ENCODE data around the gene IDUA. TPM values are rescaled to one million over a fixed set of nuclear protein-coding genes. Genes with fewer than 3 reads are reported as not detected.

The IDUA gene
- total and polyA plus RNA-seq, 4 donors, result 7.5 to 66.5 (median 21.6) TPM

GRCh38 chr4:999882-1000425 is 13.1 kb downstream of the IDUA start:
- Histone ChIP-seq H3K4me3 (no peak overlapping the region), H3K27me3 (ENCODE audit: control insufficient read depth in 3 of 3, insufficient read depth in 3 of 3, low read length in 2 of 3) (peaks cover 14 to 65% (median 33%) of the 10 kb centered on the region in 3 donors), H3K9ac (ENCODE audit: insufficient read depth in 1 of 2, low read length in 2 of 2) (no peak overlapping the region), H3K9me3 (ENCODE audit: control insufficient read depth in 4 of 4, insufficient read depth in 3 of 4, low read length in 3 of 4) (peaks cover 0 to 11% (median 0%) of the 10 kb centered on the region in 4 donors), H3K36me3 (ENCODE audit: control insufficient read depth in 4 of 4, insufficient read depth in 4 of 4, low read length in 4 of 4) (no peaks in the 10 kb centered on the region), H3K27ac (ENCODE audit: low read depth in 1 of 2, low read length in 1 of 2) (no peak overlapping the region), H3K4me1 (ENCODE audit: control insufficient read depth in 5 of 5, insufficient read depth in 5 of 5, low read length in 5 of 5) (peaks cover 0 to 20% (median 3%) of the 10 kb centered on the region in 5 donors)
- no peak for TF ChIP-seq CTCF (IDR thresholded peaks at IDR 0.05; ENCODE audit: control extremely low read depth, extremely low read depth)
- DNase-seq (no peak), ATAC-seq (ENCODE audit: insufficient read depth, low FRiP score) (no peak)
- WGBS, 2 donors, result 55 to 67% methylated on average over 18 of the region's 18 CpGs

DNA sequence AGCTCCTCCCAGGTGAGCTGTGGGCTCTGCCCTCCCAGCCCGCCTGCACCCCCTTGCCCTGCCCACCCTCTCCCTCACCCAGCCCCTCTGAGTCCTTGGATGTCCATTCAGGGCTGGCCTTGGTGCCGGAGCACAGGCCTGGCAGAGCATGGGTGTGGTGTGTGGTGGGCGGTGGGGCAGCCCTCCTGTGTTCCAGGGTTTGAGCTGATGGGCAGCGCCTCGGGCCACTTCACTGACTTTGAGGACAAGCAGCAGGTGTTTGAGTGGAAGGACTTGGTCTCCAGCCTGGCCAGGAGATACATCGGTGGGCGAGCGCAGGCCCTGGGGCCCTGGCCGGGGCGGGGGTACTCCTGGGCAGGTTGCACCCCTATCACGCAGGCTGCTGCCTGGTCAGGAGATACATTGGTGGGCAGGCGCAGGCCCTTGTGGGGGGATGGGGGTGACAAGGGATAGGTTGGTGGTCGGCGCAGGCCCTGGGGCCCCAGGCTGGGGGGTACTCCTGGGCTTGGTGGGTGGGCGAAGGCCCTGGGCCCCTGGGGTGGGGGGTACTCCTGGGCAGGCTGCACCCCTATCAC is 13.9 kb downstream of the IDUA start:
- DNase-seq (no peak), ATAC-seq (ENCODE audit: insufficient read depth, low FRiP score) (no peak)
- 86 to 95% methylated on average over 15 of the region's 15 CpGs for WGBS, 2 donors
- H3K9me3 ChIP-seq (ENCODE audit: control insufficient read depth in 4 of 4, insufficient read depth in 3 of 4, low read length in 3 of 4), result peaks cover 0 to 13% (median 0%) of the 10 kb centered on the region in 4 donors
- no peaks in the 10 kb centered on the region for H3K36me3 ChIP-seq (ENCODE audit: control insufficient read depth in 4 of 4, insufficient read depth in 4 of 4, low read length in 4 of 4)
- peaks cover 14 to 65% (median 33%) of the 10 kb centered on the region in 3 donors for H3K27me3 ChIP-seq (ENCODE audit: control insufficient read depth in 3 of 3, insufficient read depth in 3 of 3, low read length in 2 of 3)
- H3K4me1 ChIP-seq (ENCODE audit: control insufficient read depth in 5 of 5, insufficient read depth in 5 of 5, low read length in 5 of 5), result peaks cover 0 to 20% (median 3%) of the 10 kb centered on the region in 5 donors
- H3K9ac ChIP-seq (ENCODE audit: insufficient read depth in 1 of 2, low read length in 2 of 2), result no peak overlapping the region
- H3K27ac ChIP-seq (ENCODE audit: low read depth in 1 of 2, low read length in 1 of 2), result no peak overlapping the region
- no peak overlapping the region for H3K4me3 ChIP-seq
- TF ChIP-seq CTCF (IDR thresholded peaks at IDR 0.05; ENCODE audit: control extremely low read depth, extremely low read depth), result no peak

DNA sequence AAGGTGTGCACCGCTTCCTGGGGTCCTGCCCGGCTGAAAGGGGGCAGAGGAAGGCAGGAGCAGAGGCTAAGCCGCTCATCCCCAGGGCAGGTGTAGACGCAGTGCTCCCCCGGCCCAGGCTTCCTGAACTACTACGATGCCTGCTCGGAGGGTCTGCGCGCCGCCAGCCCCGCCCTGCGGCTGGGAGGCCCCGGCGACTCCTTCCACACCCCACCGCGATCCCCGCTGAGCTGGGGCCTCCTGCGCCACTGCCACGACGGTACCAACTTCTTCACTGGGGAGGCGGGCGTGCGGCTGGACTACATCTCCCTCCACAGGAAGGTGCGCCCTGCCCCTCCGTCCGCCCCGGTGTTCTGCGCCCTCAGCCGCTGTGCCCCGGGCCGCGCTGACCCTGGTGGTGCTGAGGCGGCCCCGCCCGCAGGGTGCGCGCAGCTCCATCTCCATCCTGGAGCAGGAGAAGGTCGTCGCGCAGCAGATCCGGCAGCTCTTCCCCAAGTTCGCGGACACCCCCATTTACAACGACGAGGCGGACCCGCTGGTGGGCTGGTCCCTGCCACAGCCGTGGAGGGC is 14.8 kb downstream of the IDUA start:
- no peak overlapping the region for H3K27ac ChIP-seq (ENCODE audit: low read depth in 1 of 2, low read length in 1 of 2)
- H3K9ac ChIP-seq (ENCODE audit: insufficient read depth in 1 of 2, low read length in 2 of 2), result no peak overlapping the region
- no peaks in the 10 kb centered on the region for H3K36me3 ChIP-seq (ENCODE audit: control insufficient read depth in 4 of 4, insufficient read depth in 4 of 4, low read length in 4 of 4)
- peak overlapping the region; percentile 7 for H3K4me3 ChIP-seq
- peaks cover 0 to 13% (median 0%) of the 10 kb centered on the region in 4 donors for H3K9me3 ChIP-seq (ENCODE audit: control insufficient read depth in 4 of 4, insufficient read depth in 3 of 4, low read length in 3 of 4)
- no peak for DNase-seq
- peaks cover 14 to 62% (median 28%) of the 10 kb centered on the region in 3 donors for H3K27me3 ChIP-seq (ENCODE audit: control insufficient read depth in 3 of 3, insufficient read depth in 3 of 3, low read length in 2 of 3)
- WGBS, 2 donors, result 18 to 25% methylated on average over 48 of the region's 48 CpGs
- H3K4me1 ChIP-seq (ENCODE audit: control insufficient read depth in 5 of 5, insufficient read depth in 5 of 5, low read length in 5 of 5), result peaks cover 0 to 20% (median 3%) of the 10 kb centered on the region in 5 donors
- ATAC-seq (ENCODE audit: insufficient read depth, low FRiP score), result no peak
- TF ChIP-seq CTCF (IDR thresholded peaks at IDR 0.05; ENCODE audit: control extremely low read depth, extremely low read depth), result no peak

Measured in lung (tissue), 12 donors.